Hepatocyte (in vitro differentiated cells): ENCODE results near the gene DTNA. TPM values are rescaled to one million over a fixed set of nuclear protein-coding genes. Genes with fewer than 3 reads are reported as not detected.

Source experiments
- DNase-seq: peaks from one replicate; pipeline ENCODE4 v3.0.0-alpha.2; 2016; ENCODE audit warnings: low spot score
- H2AFZ ChIP-seq: fragments of 200-600 bp; sonication (generic); 2 replicates; pipeline ENCODE4 v1.6.0; 2016; ENCODE audit warnings: antibody characterized with exemption, mild to moderate bottlenecking
- H3K27ac ChIP-seq: fragments of 200-600 bp; sonication (generic); 2 replicates; pipeline ENCODE4 v1.5.1; 2016; ENCODE audit warnings: mild to moderate bottlenecking
- H3K27me3 ChIP-seq: fragments of 200-600 bp; sonication (generic); 2 replicates; pipeline ENCODE4 v1.6.1; 2016
- H3K36me3 ChIP-seq: fragments of 200-600 bp; sonication (generic); replicated peaks from 2 replicates; pipeline ENCODE4 v1.5.1; 2016; ENCODE audit warnings: low read depth; ENCODE audit not compliant: insufficient read depth
- H3K4me1 ChIP-seq: fragments of 200-600 bp; sonication (generic); 2 replicates; pipeline ENCODE4 v1.5.1; 2016; ENCODE audit warnings: mild to moderate bottlenecking, moderate library complexity; ENCODE audit not compliant: insufficient read depth
- H3K4me2 ChIP-seq: fragments of 200-600 bp; sonication (generic); 2 replicates; pipeline ENCODE4 v1.6.0; 2016
- H3K4me3 ChIP-seq: fragments of 200-600 bp; sonication (generic); 2 replicates; pipeline ENCODE4 v1.5.1; 2016; ENCODE audit warnings: mild to moderate bottlenecking
- H3K79me2 ChIP-seq: fragments of 200-600 bp; sonication (generic); 2 replicates; pipeline ENCODE4 v1.6.0; 2017; ENCODE audit warnings: mild to moderate bottlenecking
- H3K9me2 ChIP-seq: fragments of 200-600 bp; sonication (generic); replicated peaks from 2 replicates; pipeline ENCODE4 v1.6.0; 2017; ENCODE audit warnings: mild to moderate bottlenecking; ENCODE audit not compliant: insufficient read depth
- H3K9me3 ChIP-seq: fragments of 200-600 bp; sonication (generic); 2 replicates; pipeline ENCODE4 v1.5.1; 2016; ENCODE audit warnings: low read depth, mild to moderate bottlenecking
- H4K20me1 ChIP-seq: fragments of 200-600 bp; sonication (generic); 2 replicates; pipeline ENCODE4 v1.6.0; 2016; ENCODE audit warnings: mild to moderate bottlenecking; ENCODE audit not compliant: insufficient read depth, poor library complexity, severe bottlenecking
- EZH2 ChIP-seq: fragments of 200-600 bp; sonication (generic); IDR thresholded peaks from 2 replicates; pipeline ENCODE4 v1.6.1; 2016; ENCODE audit warnings: antibody characterized with exemption, mild to moderate bottlenecking, borderline replicate concordance
- EZH2phosphoT487 ChIP-seq: fragments of 200-600 bp; sonication (generic); IDR thresholded peaks from one replicate; pipeline ENCODE4 v1.6.1; 2018; ENCODE audit warnings: antibody characterized with exemption, mild to moderate bottlenecking, low read depth, moderate library complexity; ENCODE audit not compliant: unreplicated experiment, severe bottlenecking
- WGBS: methylation state at CpG from one replicate; pipeline ENCODE4 v1.1.6; 2016; ENCODE audit warnings: low lambda C conversion rate; ENCODE audit errors: missing lambda C conversion rate; 5-methylcytosine and 5-hydroxymethylcytosine counted together
- polyA plus RNA-seq: library from polyadenylated mRNA; unstranded; fragments of >200 nt; fragmentation: Nextera tagmentation; extraction: Ambion mirVana; gene quantifications from 2 replicates; pipeline ENCODE4 v1.2.1, GENCODE V29; 2016
- total RNA-seq: library from RNA; depleted of rRNA; stranded (reverse); fragments of >200 nt; gene quantifications from 2 replicates; pipeline ENCODE4 v1.2.3, GENCODE V29; 2014
- TF ChIP-seq, protein P1 (sequence below): fragments of 200-600 bp; sonication (generic); IDR thresholded peaks from 2 replicates; pipeline ENCODE4 v1.5.1; 2016; ENCODE audit warnings: antibody characterized with exemption, mild to moderate bottlenecking; ENCODE audit not compliant: poor library complexity

The DTNA gene
- total and polyA plus RNA-seq, 2 experiments from 2014 or later = 18.3 to 34.0 TPM

DNA sequence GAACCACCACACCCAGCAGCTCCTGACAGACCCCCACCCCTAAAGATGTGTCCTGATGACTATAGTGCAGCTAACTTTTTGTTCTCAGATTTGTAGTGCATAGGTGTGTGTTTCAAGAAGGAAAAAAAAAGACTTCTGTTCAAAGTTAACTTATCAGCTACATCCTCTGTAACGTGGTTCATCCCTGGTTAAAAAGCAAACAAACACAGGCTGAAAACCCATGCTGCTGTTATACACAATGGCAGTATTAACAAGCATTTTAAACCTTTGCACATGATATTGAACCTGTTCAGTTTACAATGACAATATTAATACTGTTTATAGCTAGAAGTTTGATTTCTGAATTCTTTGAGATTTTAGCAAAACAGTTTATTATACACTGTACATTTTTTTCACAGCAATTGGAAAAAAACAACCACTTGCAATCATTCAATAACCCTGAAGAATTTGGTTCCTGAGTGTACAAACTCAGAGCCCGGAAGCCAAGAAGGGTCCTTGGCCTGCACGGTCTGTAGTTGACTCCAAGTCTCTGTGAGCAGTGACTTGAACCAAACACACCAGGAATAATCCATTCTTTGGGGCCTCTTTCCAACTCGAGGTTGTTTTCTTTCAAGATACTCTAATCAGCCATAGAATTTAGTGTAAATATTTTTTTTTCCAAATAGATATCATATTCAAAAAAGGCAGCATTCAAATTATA lies 177.9 kb downstream of the DTNA start:
- H3K27ac ChIP-seq = no peak overlapping the region
- H4K20me1 ChIP-seq = no peaks in the 10 kb centered on the region
- WGBS = 82% methylated on average over 4 of the region's 4 CpGs
- DNase-seq = no peak
- no peaks in the 10 kb centered on the region for H3K27me3 ChIP-seq
- H3K9me3 ChIP-seq = no peaks in the 10 kb centered on the region
- no peak overlapping the region for H3K4me3 ChIP-seq
- no peaks in the 10 kb centered on the region for H3K36me3 ChIP-seq
- H3K9me2 ChIP-seq = no peaks in the 10 kb centered on the region
- TF ChIP-seq, protein P1, sequence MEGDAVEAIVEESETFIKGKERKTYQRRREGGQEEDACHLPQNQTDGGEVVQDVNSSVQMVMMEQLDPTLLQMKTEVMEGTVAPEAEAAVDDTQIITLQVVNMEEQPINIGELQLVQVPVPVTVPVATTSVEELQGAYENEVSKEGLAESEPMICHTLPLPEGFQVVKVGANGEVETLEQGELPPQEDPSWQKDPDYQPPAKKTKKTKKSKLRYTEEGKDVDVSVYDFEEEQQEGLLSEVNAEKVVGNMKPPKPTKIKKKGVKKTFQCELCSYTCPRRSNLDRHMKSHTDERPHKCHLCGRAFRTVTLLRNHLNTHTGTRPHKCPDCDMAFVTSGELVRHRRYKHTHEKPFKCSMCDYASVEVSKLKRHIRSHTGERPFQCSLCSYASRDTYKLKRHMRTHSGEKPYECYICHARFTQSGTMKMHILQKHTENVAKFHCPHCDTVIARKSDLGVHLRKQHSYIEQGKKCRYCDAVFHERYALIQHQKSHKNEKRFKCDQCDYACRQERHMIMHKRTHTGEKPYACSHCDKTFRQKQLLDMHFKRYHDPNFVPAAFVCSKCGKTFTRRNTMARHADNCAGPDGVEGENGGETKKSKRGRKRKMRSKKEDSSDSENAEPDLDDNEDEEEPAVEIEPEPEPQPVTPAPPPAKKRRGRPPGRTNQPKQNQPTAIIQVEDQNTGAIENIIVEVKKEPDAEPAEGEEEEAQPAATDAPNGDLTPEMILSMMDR = no peak
- TF ChIP-seq EZH2 (no peak), EZH2phosphoT487 (no peak)
- no peaks in the 10 kb centered on the region for H3K79me2 ChIP-seq
- no peak overlapping the region for H3K4me2 ChIP-seq
- H2AFZ ChIP-seq = no peak overlapping the region
- no peaks in the 10 kb centered on the region for H3K4me1 ChIP-seq

DNA sequence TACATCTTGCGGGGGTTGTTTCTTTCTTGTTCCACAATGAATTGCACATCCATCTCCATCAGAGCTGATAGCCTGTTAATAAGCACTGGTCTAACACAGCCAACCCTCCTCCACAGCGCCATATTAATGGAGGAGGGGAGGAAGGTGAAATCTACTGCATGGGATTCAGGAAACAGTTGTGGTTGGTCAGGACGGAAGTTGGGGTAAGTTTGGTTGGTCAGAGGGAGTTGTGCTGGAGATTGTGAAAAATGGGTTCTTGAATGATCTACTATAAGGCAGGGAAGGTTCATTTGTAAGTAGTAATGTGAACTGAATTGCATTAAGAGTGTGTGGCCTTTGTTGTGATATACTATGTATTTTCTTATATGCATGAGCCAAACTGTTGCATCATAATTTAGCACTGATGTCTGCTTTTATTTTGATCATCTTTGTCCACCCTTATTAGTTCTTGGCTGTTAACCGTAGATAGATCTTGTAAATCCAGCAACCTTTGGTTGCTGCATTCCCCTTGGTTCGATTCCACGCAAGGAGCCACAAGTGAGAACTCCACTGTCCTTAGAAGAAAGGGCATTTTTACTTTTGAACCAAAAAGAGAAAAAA lies 180.5 kb downstream of the DTNA start:
- Histone ChIP-seq H3K36me3 (no peaks in the 10 kb centered on the region), H2AFZ (no peak overlapping the region), H3K9me2 (no peaks in the 10 kb centered on the region), H3K4me3 (no peak overlapping the region), H3K27me3 (no peaks in the 10 kb centered on the region), H3K79me2 (no peaks in the 10 kb centered on the region), H4K20me1 (no peaks in the 10 kb centered on the region), H3K27ac (no peak overlapping the region), H3K9me3 (no peaks in the 10 kb centered on the region), H3K4me2 (no peak overlapping the region), H3K4me1 (no peaks in the 10 kb centered on the region)
- no peak for DNase-seq
- TF ChIP-seq, protein P1 = no peak
- no peak for TF ChIP-seq EZH2
- no peak for TF ChIP-seq EZH2phosphoT487
- whole genome bisulfite sequencing = 89% methylated on average over 6 of the region's 6 CpGs

DNA sequence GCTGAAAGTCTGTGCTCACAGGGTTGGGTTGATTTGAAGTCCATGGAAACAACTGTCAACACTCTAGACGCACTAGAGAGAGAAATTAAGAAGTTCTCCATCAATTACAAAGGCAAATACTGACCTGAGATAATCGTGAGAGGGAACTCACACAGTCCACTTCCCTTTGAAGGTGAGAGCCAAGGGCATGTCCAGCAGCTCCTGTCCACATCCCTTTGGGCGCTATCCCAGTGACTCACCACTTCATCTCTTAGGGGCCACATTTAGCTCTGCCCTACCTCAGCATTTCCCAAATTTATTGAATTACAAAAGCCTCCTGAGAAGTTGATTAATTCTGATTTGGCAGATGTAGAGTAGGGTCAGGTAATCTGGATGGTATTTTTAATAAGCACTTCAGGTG lies 182.3 kb downstream of the DTNA start:
- Histone ChIP-seq H4K20me1 (no peaks in the 10 kb centered on the region), H3K9me2 (no peaks in the 10 kb centered on the region), H3K79me2 (no peaks in the 10 kb centered on the region), H3K9me3 (no peaks in the 10 kb centered on the region), H3K36me3 (no peaks in the 10 kb centered on the region), H3K4me3 (no peak overlapping the region), H3K27ac (no peak overlapping the region), H3K4me2 (no peak overlapping the region), H3K27me3 (no peaks in the 10 kb centered on the region), H2AFZ (no peak overlapping the region), H3K4me1 (no peaks in the 10 kb centered on the region)
- no peak for DNase-seq
- WGBS = 90% methylated on average over 3 of the region's 3 CpGs
- no peak for TF ChIP-seq EZH2phosphoT487
- TF ChIP-seq, protein P1 = no peak
- no peak for TF ChIP-seq EZH2
